ENCODE data around the gene TMEM170A. TPM values are rescaled to one million over a fixed set of nuclear protein-coding genes. Genes with fewer than 3 reads are reported as not detected.

Gene TMEM170A
- total and polyA plus RNA-seq, 10 of the 15 experiments (the other 5 are each of a cell fraction or from before 2014, with no cell fraction given) = 7.3 to 28.2 (median 20.9) TPM

DNA sequence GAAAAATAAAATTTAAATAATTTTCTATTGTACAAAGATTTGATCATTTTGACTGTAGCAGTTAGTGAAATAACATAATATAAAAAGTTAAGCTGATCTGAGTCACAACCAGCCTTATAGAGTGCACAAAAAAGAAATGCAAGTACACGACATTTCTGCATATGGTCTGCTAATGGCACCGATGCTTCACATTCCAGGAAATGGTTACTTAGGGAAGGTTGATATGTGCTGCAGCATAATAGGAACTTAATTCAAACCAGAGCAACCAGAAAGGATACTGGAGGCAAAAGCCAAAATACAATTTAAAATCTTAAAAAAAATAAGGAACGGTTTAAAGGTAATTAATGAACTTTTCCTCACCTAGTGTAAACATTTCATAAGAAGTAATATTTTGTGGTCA, 21.2 kb downstream of the TMEM170A start:
- WGBS (ENCODE audit: insufficient coverage, insufficient replicate concordance, low lambda C conversion rate, missing lambda C conversion rate) = 84% methylated on average over 3 of the region's 3 CpGs

DNA sequence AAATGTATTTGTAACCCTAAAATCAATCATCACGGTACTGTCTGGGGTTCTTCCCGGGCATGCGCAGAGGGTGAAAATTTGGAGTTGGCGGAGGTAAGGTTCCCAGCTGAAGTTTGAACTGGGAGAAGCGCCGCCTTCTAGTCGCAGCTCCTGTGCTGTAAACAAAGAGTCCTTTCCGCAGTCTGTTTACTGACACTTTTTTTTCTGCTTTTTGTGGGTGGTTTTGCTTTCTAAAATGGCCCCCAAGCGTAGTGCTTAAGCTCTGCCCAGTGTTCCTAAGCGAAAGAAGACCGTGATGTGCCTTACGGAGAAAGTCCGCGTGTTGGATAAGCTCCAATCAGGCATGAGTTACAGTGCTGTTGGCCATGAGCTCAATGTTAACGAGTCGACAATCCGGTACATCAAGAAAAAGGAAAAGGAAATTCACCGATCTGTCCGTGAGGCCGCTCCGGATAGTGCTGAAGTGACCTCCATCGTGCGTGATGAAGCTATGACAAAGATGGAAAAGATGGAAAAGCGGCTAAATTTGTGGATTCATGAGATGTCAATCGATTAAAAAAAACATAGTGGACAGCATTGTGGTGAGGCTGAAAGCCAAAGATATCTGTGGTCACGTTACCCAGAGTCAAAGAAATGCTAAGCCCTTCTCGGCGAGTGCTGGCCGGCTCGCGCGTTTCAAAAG, 30.6 kb downstream of the TMEM170A start:
- H3K79me2 ChIP-seq (ENCODE audit: control insufficient read depth, insufficient read depth, low read length) = peaks cover 12% of the 10 kb centered on the region
- TSS peak; percentile 97 for BruUV-seq (replicated peaks)
- no peaks in the 10 kb centered on the region; the same call in 1 of the 2 replicates for H3K4me1 ChIP-seq (ENCODE audit: control insufficient read depth, insufficient read depth, low read length)
- H3K4me3 ChIP-seq = peak overlapping the region; percentile 89
- H2AFZ ChIP-seq (ENCODE audit: control insufficient read depth, low read depth, low read length) = peak overlapping the region; percentile 91
- ChIA-PET RAD21 (ENCODE audit: unreplicated experiment) (interaction anchor here (0.6 to 2.0 kb wide), 7 partner anchors 8 to 189 kb away, joined by 3 to 8 read pairs (median 4); partner anchors contain the start of gene ADAT1), POLR2A (interaction anchor here (0.5 to 2.8 kb wide), 12 partner anchors 13 to 538 kb away, joined by 3 to 26 read pairs (median 4); partner anchors contain the start of genes ADAT1, KARS1 and TERF2IP), CTCF (interaction anchor here (0.6 to 3.8 kb wide), 18 partner anchors 13 to 234 kb away, joined by 3 to 34 read pairs (median 4); partner anchors contain the start of genes KARS1, TERF2IP and TMEM170A), SMC1A (ENCODE audit: uncharacterized antibody, unreplicated experiment) (interaction anchor here (0.6 to 2.4 kb wide), 19 partner anchors 9 to 1772 kb away, joined by 3 to 20 read pairs (median 3); partner anchors contain the start of genes KARS1, TERF2IP and TMEM170A)
- intact Hi-C loops (cut with micrococcal nuclease; ENCODE audit: unreplicated experiment) = loop anchor here (1.0 kb wide), 2 partner anchors 26 to 30 kb away; partner anchors contain the start of gene TMEM170A
- H3K9ac ChIP-seq (ENCODE audit: control insufficient read depth, insufficient read depth, low read length) = peak overlapping the region; percentile 76
- no peaks in the 10 kb centered on the region for H3K36me3 ChIP-seq (ENCODE audit: control insufficient read depth in 2 of 2, insufficient read depth in 2 of 2, low read length in 1 of 2)
- ATAC-seq = peak; percentile 79
- no peaks in the 10 kb centered on the region for H3K27me3 ChIP-seq (replicated peaks in 1 of 2; ENCODE audit: control insufficient read depth in 2 of 2, insufficient read depth in 2 of 2, low read length in 1 of 2)
- no peak for DNase-seq (ENCODE audit: low read depth, low spot score)
- in situ Hi-C loops (cut with MboI) = no loop called here
- no peaks in the 10 kb centered on the region for H3K9me3 ChIP-seq (replicated peaks; ENCODE audit: control insufficient read depth, insufficient read depth, low read length)
- peak; percentile 31 for FAIRE-seq
- no peaks in the 10 kb centered on the region for H4K20me1 ChIP-seq (ENCODE audit: control insufficient read depth, insufficient read depth)
- 18% methylated on average over 32 of the region's 32 CpGs for WGBS (ENCODE audit: insufficient coverage, insufficient replicate concordance, low lambda C conversion rate, missing lambda C conversion rate)
- peak overlapping the region; percentile 74 for H3K4me2 ChIP-seq (ENCODE audit: control insufficient read depth, insufficient read depth)
- H3K27ac ChIP-seq (ENCODE audit: control insufficient read depth, insufficient read depth) = peak overlapping the region; percentile 71
- TF ChIP-seq ZNF384 (IDR thresholded peaks at IDR 0.05; ENCODE audit: borderline replicate concordance, low read depth, low read length) = 0 out of 2 replicates have a peak, but pooled peaks have one; percentile 43
- no peak for TF ChIP-seq ZNF274 (IDR thresholded peaks at IDR 0.05; ENCODE audit: insufficient read depth, insufficient read length)
- TF ChIP-seq ETV6 (conservative IDR thresholded peaks at IDR 0.05 in 1 of 2, IDR thresholded peaks at IDR 0.05 in 1 of 2; ENCODE audit: borderline replicate concordance in 1 of 2, low read depth in 1 of 2) = no peak
- TF ChIP-seq, protein P1, sequence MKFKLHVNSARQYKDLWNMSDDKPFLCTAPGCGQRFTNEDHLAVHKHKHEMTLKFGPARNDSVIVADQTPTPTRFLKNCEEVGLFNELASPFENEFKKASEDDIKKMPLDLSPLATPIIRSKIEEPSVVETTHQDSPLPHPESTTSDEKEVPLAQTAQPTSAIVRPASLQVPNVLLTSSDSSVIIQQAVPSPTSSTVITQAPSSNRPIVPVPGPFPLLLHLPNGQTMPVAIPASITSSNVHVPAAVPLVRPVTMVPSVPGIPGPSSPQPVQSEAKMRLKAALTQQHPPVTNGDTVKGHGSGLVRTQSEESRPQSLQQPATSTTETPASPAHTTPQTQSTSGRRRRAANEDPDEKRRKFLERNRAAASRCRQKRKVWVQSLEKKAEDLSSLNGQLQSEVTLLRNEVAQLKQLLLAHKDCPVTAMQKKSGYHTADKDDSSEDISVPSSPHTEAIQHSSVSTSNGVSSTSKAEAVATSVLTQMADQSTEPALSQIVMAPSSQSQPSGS (IDR thresholded peaks at IDR 0.05; ENCODE audit: low read length) = no peak
- TF ChIP-seq CREB1 (IDR thresholded peaks at IDR 0.05; ENCODE audit: low read depth) = peak; percentile 2; the same call in 1 of the 2 replicates
- peak; percentile 77; the same call in 1 of the 2 replicates for TF ChIP-seq SIN3A (IDR thresholded peaks at IDR 0.05; ENCODE audit: low read depth, low read length)
- no peak for TF ChIP-seq SMARCA5 (IDR thresholded peaks at IDR 0.05)
- no peak for TF ChIP-seq JUND (IDR thresholded peaks at IDR 0.05; ENCODE audit: low read depth, low read length)
- TF ChIP-seq NR2C1 (IDR thresholded peaks at IDR 0.05) = no peak
- TF ChIP-seq NFIC (IDR thresholded peaks at IDR 0.05; ENCODE audit: low read depth, low read length) = 0 out of 2 replicates have a peak, but pooled peaks have one; percentile 25

More for the DNA sequence above, 21.2 kb downstream of the TMEM170A start:
- FAIRE-seq (no peak), DNase-seq (ENCODE audit: low read depth, low spot score) (no peak), ATAC-seq (no peak)
- TF ChIP-seq NFIC (IDR thresholded peaks at IDR 0.05; ENCODE audit: low read depth, low read length) = no peak
- Histone ChIP-seq H3K79me2 (ENCODE audit: control insufficient read depth, insufficient read depth, low read length) (no peaks in the 10 kb centered on the region), H3K4me2 (ENCODE audit: control insufficient read depth, insufficient read depth) (no peak overlapping the region), H3K4me1 (ENCODE audit: control insufficient read depth, insufficient read depth, low read length) (no peaks in the 10 kb centered on the region), H3K4me3 (no peak overlapping the region), H3K9ac (ENCODE audit: control insufficient read depth, insufficient read depth, low read length) (no peak overlapping the region), H3K36me3 (ENCODE audit: control insufficient read depth in 2 of 2, insufficient read depth in 2 of 2, low read length in 1 of 2) (peaks cover 0 to 3% of the 10 kb centered on the region in 2 experiments; a peak in 1 of 4 replicates), H2AFZ (ENCODE audit: control insufficient read depth, low read depth, low read length) (no peak overlapping the region), H3K9me3 (replicated peaks; ENCODE audit: control insufficient read depth, insufficient read depth, low read length) (no peaks in the 10 kb centered on the region), H3K27ac (ENCODE audit: control insufficient read depth, insufficient read depth) (no peak overlapping the region), H4K20me1 (ENCODE audit: control insufficient read depth, insufficient read depth) (no peaks in the 10 kb centered on the region), H3K27me3 (replicated peaks in 1 of 2; ENCODE audit: control insufficient read depth in 2 of 2, insufficient read depth in 2 of 2, low read length in 1 of 2) (no peaks in the 10 kb centered on the region)
- ChIA-PET SMC1A (ENCODE audit: uncharacterized antibody, unreplicated experiment) (interaction anchor here (1.2 kb wide), 1 partner anchor 9 kb away, joined by 3 read pairs; no protein-coding TSS in a partner anchor), RAD21 (ENCODE audit: unreplicated experiment) (no interaction called here), CTCF (no interaction called here), POLR2A (interaction anchor here (1.0 kb wide), 1 partner anchor 458 kb away, joined by 3 read pairs; the partner anchor contains the start of gene WDR59)
- intact Hi-C loops (cut with micrococcal nuclease; ENCODE audit: unreplicated experiment) = no loop called here
- no TSS peak for BruUV-seq (replicated peaks)
- in situ Hi-C loops (cut with MboI) = no loop called here
